ENCODE measurements around the gene MLYCD. TPM values are rescaled to one million over a fixed set of nuclear protein-coding genes. Genes with fewer than 3 reads are reported as not detected.

Gene MLYCD
- total and polyA plus RNA-seq, 10 of the 15 experiments (the other 5 are each of a cell fraction or from before 2014, with no cell fraction given), result 0.21 to 3.7 (median 1.7) TPM

DNA sequence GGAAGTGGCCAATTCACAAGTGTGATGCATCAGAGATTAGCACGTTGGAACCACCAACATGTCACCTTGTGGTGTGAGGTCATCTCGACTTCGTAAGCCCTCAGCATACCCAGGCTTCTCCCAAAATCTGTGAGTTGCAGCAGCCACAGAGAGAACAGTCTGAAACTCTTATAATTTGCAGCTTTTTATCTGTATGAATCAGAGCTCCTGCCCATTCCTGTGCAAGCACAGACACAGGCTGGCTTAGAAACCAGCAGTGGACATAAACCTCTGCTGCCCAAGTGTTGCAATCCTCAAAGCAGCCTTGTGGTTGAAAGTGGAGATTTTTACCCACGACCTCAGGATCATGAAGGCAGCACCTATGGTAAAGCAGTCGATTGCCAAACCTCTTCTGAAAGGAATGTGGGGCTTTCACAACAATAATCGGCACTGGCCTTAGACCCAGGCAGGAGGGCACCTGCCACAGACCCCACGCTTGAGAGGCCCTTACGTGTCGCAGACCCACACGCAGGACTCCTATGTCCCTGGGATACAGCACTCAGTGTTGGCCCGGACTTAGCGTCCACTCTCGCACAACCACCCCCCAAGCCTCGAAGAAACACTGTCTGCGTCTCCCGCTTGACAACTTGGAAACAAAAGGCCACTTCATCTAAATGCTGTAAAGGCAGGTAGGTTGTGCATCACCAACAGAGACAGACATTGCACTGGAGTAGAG lies 29.6 kb downstream of the MLYCD start:
- in situ Hi-C loops (cut with MboI), result no loop called here

More for the DNA sequence above, 29.6 kb downstream of the MLYCD start:
- no TSS peak for BruUV-seq (replicated peaks)
- no peaks in the 10 kb centered on the region for H3K9me3 ChIP-seq (replicated peaks; ENCODE audit: control insufficient read depth, insufficient read depth, low read length)
- H3K9ac ChIP-seq (ENCODE audit: control insufficient read depth, insufficient read depth, low read length), result no peak overlapping the region
- no peak overlapping the region for H2AFZ ChIP-seq (ENCODE audit: control insufficient read depth, low read depth, low read length)
- H3K79me2 ChIP-seq (ENCODE audit: control insufficient read depth, insufficient read depth, low read length), result no peaks in the 10 kb centered on the region
- POLR2A ChIA-PET, result no interaction called here
- SMC1A ChIA-PET (ENCODE audit: uncharacterized antibody, unreplicated experiment), result interaction anchor here (1.4 to 1.9 kb wide), 2 partner anchors 16 to 102 kb away, joined by 4 to 5 read pairs; no protein-coding TSS in a partner anchor
- no peak for ATAC-seq
- RAD21 ChIA-PET (ENCODE audit: unreplicated experiment), result no interaction called here
- CTCF ChIA-PET, result interaction anchor here (1.2 kb wide), 1 partner anchor 19 kb away, joined by 3 read pairs; no protein-coding TSS in a partner anchor
- H3K4me1 ChIP-seq (ENCODE audit: control insufficient read depth, insufficient read depth, low read length), result no peaks in the 10 kb centered on the region
- no peaks in the 10 kb centered on the region for H3K36me3 ChIP-seq (ENCODE audit: control insufficient read depth in 2 of 2, insufficient read depth in 2 of 2, low read length in 1 of 2)
- intact Hi-C loops (cut with micrococcal nuclease; ENCODE audit: unreplicated experiment), result loop anchor here (10.0 kb wide), 1 partner anchor 104 kb away; no protein-coding TSS in a partner anchor
- no peak overlapping the region for H3K4me2 ChIP-seq (ENCODE audit: control insufficient read depth, insufficient read depth)
- H3K27ac ChIP-seq (ENCODE audit: control insufficient read depth, insufficient read depth), result no peak overlapping the region
- no peak for DNase-seq (ENCODE audit: low read depth, low spot score)
- H3K27me3 ChIP-seq (replicated peaks in 1 of 2; ENCODE audit: control insufficient read depth in 2 of 2, insufficient read depth in 2 of 2, low read length in 1 of 2), result no peaks in the 10 kb centered on the region
- H4K20me1 ChIP-seq (ENCODE audit: control insufficient read depth, insufficient read depth), result no peaks in the 10 kb centered on the region
- H3K4me3 ChIP-seq, result no peak overlapping the region
- no peak for FAIRE-seq
- no peak for TF ChIP-seq MYC (IDR thresholded peaks at IDR 0.05; ENCODE audit: insufficient read depth, insufficient read length, insufficient replicate concordance, low read length, severe bottlenecking)
- no peak for TF ChIP-seq ASH2L (IDR thresholded peaks at IDR 0.05; ENCODE audit: borderline replicate concordance, low read depth)
- TF ChIP-seq EGR1 (IDR thresholded peaks at IDR 0.05; ENCODE audit: borderline replicate concordance in 1 of 2, low read depth in 2 of 2, low read length in 2 of 2), result no peak
- TF ChIP-seq SREBF1 (IDR thresholded peaks at IDR 0.05; ENCODE audit: low read length), result no peak
- TF ChIP-seq SPI1 (IDR thresholded peaks at IDR 0.05; ENCODE audit: borderline replicate concordance, insufficient read depth, low read depth, low read length), result no peak
- TF ChIP-seq, protein P1, sequence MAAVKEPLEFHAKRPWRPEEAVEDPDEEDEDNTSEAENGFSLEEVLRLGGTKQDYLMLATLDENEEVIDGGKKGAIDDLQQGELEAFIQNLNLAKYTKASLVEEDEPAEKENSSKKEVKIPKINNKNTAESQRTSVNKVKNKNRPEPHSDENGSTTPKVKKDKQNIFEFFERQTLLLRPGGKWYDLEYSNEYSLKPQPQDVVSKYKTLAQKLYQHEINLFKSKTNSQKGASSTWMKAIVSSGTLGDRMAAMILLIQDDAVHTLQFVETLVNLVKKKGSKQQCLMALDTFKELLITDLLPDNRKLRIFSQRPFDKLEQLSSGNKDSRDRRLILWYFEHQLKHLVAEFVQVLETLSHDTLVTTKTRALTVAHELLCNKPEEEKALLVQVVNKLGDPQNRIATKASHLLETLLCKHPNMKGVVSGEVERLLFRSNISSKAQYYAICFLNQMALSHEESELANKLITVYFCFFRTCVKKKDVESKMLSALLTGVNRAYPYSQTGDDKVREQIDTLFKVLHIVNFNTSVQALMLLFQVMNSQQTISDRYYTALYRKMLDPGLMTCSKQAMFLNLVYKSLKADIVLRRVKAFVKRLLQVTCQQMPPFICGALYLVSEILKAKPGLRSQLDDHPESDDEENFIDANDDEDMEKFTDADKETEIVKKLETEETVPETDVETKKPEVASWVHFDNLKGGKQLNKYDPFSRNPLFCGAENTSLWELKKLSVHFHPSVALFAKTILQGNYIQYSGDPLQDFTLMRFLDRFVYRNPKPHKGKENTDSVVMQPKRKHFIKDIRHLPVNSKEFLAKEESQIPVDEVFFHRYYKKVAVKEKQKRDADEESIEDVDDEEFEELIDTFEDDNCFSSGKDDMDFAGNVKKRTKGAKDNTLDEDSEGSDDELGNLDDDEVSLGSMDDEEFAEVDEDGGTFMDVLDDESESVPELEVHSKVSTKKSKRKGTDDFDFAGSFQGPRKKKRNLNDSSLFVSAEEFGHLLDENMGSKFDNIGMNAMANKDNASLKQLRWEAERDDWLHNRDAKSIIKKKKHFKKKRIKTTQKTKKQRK (IDR thresholded peaks at IDR 0.05; ENCODE audit: low read depth, low read length), result no peak
- no peak for TF ChIP-seq SMAD5 (IDR thresholded peaks at IDR 0.05; ENCODE audit: low read depth)
- TF ChIP-seq POLR2AphosphoS2 (IDR thresholded peaks at IDR 0.05; ENCODE audit: low read depth, low read length), result no peak
- no peak for TF ChIP-seq RAD51 (IDR thresholded peaks at IDR 0.05)
- TF ChIP-seq KDM1A (IDR thresholded peaks at IDR 0.05; ENCODE audit: borderline replicate concordance), result no peak
- TF ChIP-seq KLF5 (IDR thresholded peaks at IDR 0.05; ENCODE audit: partially characterized antibody), result no peak
- no peak for TF ChIP-seq HDAC2 (IDR thresholded peaks at IDR 0.05)
- no peak for TF ChIP-seq SP1 (IDR thresholded peaks at IDR 0.05; ENCODE audit: low read depth, low read length)
- no peak for TF ChIP-seq WRNIP1 (IDR thresholded peaks at IDR 0.05; ENCODE audit: borderline replicate concordance, low read depth, low read length)
- TF ChIP-seq FOXM1 (IDR thresholded peaks at IDR 0.05; ENCODE audit: low read depth, low read length), result no peak
- no peak for TF ChIP-seq NFYB (IDR thresholded peaks at IDR 0.05; ENCODE audit: insufficient read depth, low read depth, low read length)
- TF ChIP-seq, protein P2, sequence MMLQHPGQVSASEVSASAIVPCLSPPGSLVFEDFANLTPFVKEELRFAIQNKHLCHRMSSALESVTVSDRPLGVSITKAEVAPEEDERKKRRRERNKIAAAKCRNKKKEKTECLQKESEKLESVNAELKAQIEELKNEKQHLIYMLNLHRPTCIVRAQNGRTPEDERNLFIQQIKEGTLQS (IDR thresholded peaks at IDR 0.05; ENCODE audit: borderline replicate concordance, extremely low read depth, low read depth, low read length), result no peak
- no peak for TF ChIP-seq PAX5 (IDR thresholded peaks at IDR 0.05; ENCODE audit: borderline replicate concordance, low read depth, low read length)
- no peak for TF ChIP-seq JUND (IDR thresholded peaks at IDR 0.05; ENCODE audit: low read depth, low read length)
- no peak for TF ChIP-seq ZBED1 (IDR thresholded peaks at IDR 0.05; ENCODE audit: borderline replicate concordance)
- WGBS (ENCODE audit: insufficient coverage, insufficient replicate concordance, low lambda C conversion rate, missing lambda C conversion rate), result 74% methylated on average over 16 of the region's 16 CpGs

Measured in GM12878 (cell line).